ENCODE results near the gene KCND2. TPM values are rescaled to one million over a fixed set of nuclear protein-coding genes. Genes with fewer than 3 reads are reported as not detected.

KCND2 gene
- total and polyA plus RNA-seq, 2 of the 4 experiments (the other 2 are of a cell fraction), result under 0.01 TPM; not detected in 1

DNA sequence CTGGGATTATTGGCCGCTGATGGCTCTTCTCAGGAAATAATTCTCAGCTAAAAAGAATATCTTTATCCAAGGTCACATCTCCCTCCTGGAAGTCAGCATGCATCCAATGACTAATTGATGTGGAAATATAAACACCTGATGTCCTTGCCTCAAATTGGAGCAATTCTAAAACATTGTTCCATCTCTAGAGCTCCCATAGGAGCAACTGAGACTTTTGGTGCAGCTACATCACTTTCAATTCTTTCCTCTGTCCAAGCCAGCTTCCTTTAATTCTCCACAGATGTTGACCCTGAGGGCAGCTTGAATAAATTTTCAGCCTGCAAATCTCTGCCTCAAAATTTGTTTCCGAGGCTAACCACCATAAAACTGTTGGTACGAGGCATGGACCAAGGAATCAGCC, 43.9 kb upstream of the KCND2 start:
- in situ Hi-C loops (cut with MboI; ENCODE audit: low sequenced_read_pairs), result no loop called here
- no peak for DNase-seq
- no peak overlapping the region for H4K5ac ChIP-seq (ENCODE audit: low read depth, low read length)

More for the DNA sequence above, 43.9 kb upstream of the KCND2 start:
- Histone ChIP-seq H3K4ac (ENCODE audit: low read depth, low read length) (no peak overlapping the region), H4K20me1 (ENCODE audit: insufficient read depth, low read length) (no peaks in the 10 kb centered on the region), H3K9me3 (ENCODE audit: control insufficient read depth, insufficient read depth, low read length) (no peaks in the 10 kb centered on the region), H3K4me3 (ENCODE audit: insufficient read depth, low read depth, low read length) (no peak overlapping the region), H3K79me1 (ENCODE audit: low read depth in 1 of 2, low read length in 2 of 2) (no peaks in the 10 kb centered on the region), H3K56ac (ENCODE audit: extremely low read depth, insufficient read depth, low read length) (no peak overlapping the region), H3K4me1 (ENCODE audit: control insufficient read depth, insufficient read depth, low read length) (no peaks in the 10 kb centered on the region), H3K4me2 (ENCODE audit: low read depth, low read length) (no peak overlapping the region), H2AFZ (replicated peaks; ENCODE audit: low read length, poor library complexity) (no peak overlapping the region), H2BK20ac (ENCODE audit: low read depth, low read length) (no peak overlapping the region), H2BK15ac (ENCODE audit: low read depth, low read length) (no peak overlapping the region), H3K14ac (replicated peaks; ENCODE audit: low read depth, low read length) (no peak overlapping the region), H2BK120ac (ENCODE audit: low read depth, low read length) (no peak overlapping the region), H3K9me1 (ENCODE audit: insufficient read depth, low read length) (no peaks in the 10 kb centered on the region), H4K91ac (ENCODE audit: insufficient read depth, low read depth, low read length) (no peak overlapping the region), H3K23ac (ENCODE audit: low read depth, low read length) (no peak overlapping the region), H2AK5ac (ENCODE audit: low read depth, low read length) (no peak overlapping the region), H3K18ac (ENCODE audit: low read depth, low read length) (no peak overlapping the region), H4K8ac (ENCODE audit: low read depth in 2 of 2, low read length in 2 of 2) (no peak overlapping the region), H3K9ac (ENCODE audit: low read depth, low read length) (no peak overlapping the region), H3K27ac (ENCODE audit: insufficient read depth, low read length) (no peak overlapping the region), H2BK5ac (ENCODE audit: low read depth, low read length, poor library complexity, severe bottlenecking) (no peak overlapping the region), H3K27me3 (ENCODE audit: control insufficient read depth, insufficient read depth, low read length) (no peaks in the 10 kb centered on the region), H3K36me3 (ENCODE audit: control insufficient read depth, insufficient read depth, low read length) (no peaks in the 10 kb centered on the region), H2AK9ac (replicated peaks; ENCODE audit: low read depth, low read length, poor library complexity) (no peak overlapping the region)
- intact Hi-C loops (cut with micrococcal nuclease) (no loop called here), dilution Hi-C loops (cut with HindIII; ENCODE audit: low sequenced_read_pairs, unreplicated experiment) (no loop called here)
- ChIA-PET CTCF (interaction anchor here (1.3 kb wide), 1 partner anchor 44 kb away, joined by 3 read pairs; the partner anchor contains the start of gene KCND2), POLR2A (ENCODE audit: unreplicated experiment) (no interaction called here)
- WGBS, 2 experiments (ENCODE audit: extremely low coverage in 2 of 2, insufficient read length in 1 of 2), result no CpG with 5 or more reads among the region's 3 CpGs
- BruUV-seq (replicated peaks), result no TSS peak
- no peak for ATAC-seq (ENCODE audit: low read depth)
- TF ChIP-seq, protein P1, sequence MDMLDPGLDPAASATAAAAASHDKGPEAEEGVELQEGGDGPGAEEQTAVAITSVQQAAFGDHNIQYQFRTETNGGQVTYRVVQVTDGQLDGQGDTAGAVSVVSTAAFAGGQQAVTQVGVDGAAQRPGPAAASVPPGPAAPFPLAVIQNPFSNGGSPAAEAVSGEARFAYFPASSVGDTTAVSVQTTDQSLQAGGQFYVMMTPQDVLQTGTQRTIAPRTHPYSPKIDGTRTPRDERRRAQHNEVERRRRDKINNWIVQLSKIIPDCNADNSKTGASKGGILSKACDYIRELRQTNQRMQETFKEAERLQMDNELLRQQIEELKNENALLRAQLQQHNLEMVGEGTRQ (IDR thresholded peaks at IDR 0.05; ENCODE audit: low read depth, low read length), result no peak
- TF ChIP-seq RCOR1 (IDR thresholded peaks at IDR 0.05; ENCODE audit: insufficient replicate concordance, low read length) (no peak), CEBPB (IDR thresholded peaks at IDR 0.05; ENCODE audit: low read depth, low read length) (no peak), NFE2L2 (IDR thresholded peaks at IDR 0.05; ENCODE audit: low read depth, low read length) (no peak)
